ENCODE measurements around the gene SAMSN1.

DNA sequence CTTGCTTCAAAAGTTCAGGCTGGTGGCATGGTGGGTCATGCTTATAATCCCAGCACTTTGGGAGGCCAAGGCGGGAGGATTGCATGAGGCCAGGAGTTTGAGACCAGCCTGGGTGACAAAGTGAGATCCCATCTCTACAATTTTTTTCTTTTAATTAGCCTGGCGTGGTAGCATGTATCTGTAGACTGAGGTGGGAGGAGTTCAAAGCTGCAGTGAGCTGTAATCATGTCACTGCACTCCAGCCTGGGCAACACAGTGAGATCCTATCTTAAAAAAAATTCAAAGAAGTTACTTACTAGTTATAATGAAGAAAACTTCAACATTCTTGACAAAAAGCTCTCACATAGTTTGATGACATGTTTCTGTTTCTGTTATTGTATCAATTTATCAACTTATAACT, 45.2 kb downstream of the SAMSN1 start:
- TF ChIP-seq, protein P1, sequence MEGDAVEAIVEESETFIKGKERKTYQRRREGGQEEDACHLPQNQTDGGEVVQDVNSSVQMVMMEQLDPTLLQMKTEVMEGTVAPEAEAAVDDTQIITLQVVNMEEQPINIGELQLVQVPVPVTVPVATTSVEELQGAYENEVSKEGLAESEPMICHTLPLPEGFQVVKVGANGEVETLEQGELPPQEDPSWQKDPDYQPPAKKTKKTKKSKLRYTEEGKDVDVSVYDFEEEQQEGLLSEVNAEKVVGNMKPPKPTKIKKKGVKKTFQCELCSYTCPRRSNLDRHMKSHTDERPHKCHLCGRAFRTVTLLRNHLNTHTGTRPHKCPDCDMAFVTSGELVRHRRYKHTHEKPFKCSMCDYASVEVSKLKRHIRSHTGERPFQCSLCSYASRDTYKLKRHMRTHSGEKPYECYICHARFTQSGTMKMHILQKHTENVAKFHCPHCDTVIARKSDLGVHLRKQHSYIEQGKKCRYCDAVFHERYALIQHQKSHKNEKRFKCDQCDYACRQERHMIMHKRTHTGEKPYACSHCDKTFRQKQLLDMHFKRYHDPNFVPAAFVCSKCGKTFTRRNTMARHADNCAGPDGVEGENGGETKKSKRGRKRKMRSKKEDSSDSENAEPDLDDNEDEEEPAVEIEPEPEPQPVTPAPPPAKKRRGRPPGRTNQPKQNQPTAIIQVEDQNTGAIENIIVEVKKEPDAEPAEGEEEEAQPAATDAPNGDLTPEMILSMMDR (conservative IDR thresholded peaks at IDR 0.05; ENCODE audit: low read depth in 2 of 2): no peak
- no peak for TF ChIP-seq POLR2AphosphoS5 (IDR thresholded peaks at IDR 0.05; ENCODE audit: low read depth)
- TF ChIP-seq EZH2phosphoT487 (IDR thresholded peaks at IDR 0.05; ENCODE audit: unreplicated experiment): no peak
- TF ChIP-seq, protein P2, sequence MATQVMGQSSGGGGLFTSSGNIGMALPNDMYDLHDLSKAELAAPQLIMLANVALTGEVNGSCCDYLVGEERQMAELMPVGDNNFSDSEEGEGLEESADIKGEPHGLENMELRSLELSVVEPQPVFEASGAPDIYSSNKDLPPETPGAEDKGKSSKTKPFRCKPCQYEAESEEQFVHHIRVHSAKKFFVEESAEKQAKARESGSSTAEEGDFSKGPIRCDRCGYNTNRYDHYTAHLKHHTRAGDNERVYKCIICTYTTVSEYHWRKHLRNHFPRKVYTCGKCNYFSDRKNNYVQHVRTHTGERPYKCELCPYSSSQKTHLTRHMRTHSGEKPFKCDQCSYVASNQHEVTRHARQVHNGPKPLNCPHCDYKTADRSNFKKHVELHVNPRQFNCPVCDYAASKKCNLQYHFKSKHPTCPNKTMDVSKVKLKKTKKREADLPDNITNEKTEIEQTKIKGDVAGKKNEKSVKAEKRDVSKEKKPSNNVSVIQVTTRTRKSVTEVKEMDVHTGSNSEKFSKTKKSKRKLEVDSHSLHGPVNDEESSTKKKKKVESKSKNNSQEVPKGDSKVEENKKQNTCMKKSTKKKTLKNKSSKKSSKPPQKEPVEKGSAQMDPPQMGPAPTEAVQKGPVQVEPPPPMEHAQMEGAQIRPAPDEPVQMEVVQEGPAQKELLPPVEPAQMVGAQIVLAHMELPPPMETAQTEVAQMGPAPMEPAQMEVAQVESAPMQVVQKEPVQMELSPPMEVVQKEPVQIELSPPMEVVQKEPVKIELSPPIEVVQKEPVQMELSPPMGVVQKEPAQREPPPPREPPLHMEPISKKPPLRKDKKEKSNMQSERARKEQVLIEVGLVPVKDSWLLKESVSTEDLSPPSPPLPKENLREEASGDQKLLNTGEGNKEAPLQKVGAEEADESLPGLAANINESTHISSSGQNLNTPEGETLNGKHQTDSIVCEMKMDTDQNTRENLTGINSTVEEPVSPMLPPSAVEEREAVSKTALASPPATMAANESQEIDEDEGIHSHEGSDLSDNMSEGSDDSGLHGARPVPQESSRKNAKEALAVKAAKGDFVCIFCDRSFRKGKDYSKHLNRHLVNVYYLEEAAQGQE (IDR thresholded peaks at IDR 0.05; ENCODE audit: unreplicated experiment): no peak
- no peak for TF ChIP-seq EZH2 (IDR thresholded peaks at IDR 0.05; ENCODE audit: low read depth, unreplicated experiment)
- no peak for TF ChIP-seq CREB1 (CRISPR knock-in tag; IDR thresholded peaks at IDR 0.05; ENCODE audit: low read depth)
